ENCODE data around the gene GPR75. TPM values are rescaled to one million over a fixed set of nuclear protein-coding genes. Genes with fewer than 3 reads are reported as not detected.
"Not testable (repeated sequence)": the region's sequence is repeated elsewhere in the genome, so short reads cannot be mapped to it uniquely, and the experiment has no call there.

GPR75 gene
- total RNA-seq, 3 donors from 2014 or later (not counting 1 experiment from before 2014, with no cell fraction given): 3.8 to 4.9 (median 4.1) TPM

- H3K36me3 Mint-ChIP-seq: no peaks in the 10 kb centered on the region
- no peaks in the 10 kb centered on the region for H3K27me3 ChIP-seq (ENCODE audit: control insufficient read depth, insufficient read depth, low read length)
- no peak overlapping the region for H3K4me3 Mint-ChIP-seq
- H3K27ac Mint-ChIP-seq: no peak overlapping the region
- no peaks in the 10 kb centered on the region for H3K9me3 ChIP-seq (ENCODE audit: control insufficient read depth, insufficient read depth, low read length)
- H3K27me3 Mint-ChIP-seq (ENCODE audit: low read depth in 2 of 2): no peaks in the 10 kb centered on the region
- WGBS (ENCODE audit: insufficient coverage): 100% methylated on average over 3 of the region's 3 CpGs
- no peak overlapping the region for H3K4me3 ChIP-seq (ENCODE audit: low read length)
- ATAC-seq (no peak), DNase-seq (no peak)
- intact Hi-C loops (cut with micrococcal nuclease): no loop called here
- H3K36me3 ChIP-seq (ENCODE audit: control insufficient read depth, insufficient read depth, low read length): peaks cover 4% of the 10 kb centered on the region
- H3K27ac ChIP-seq (ENCODE audit: low read length): no peak overlapping the region
- peaks cover 0 to 3% of the 10 kb centered on the region in 2 donors for H3K9me3 Mint-ChIP-seq
- TF ChIP-seq, protein P1, sequence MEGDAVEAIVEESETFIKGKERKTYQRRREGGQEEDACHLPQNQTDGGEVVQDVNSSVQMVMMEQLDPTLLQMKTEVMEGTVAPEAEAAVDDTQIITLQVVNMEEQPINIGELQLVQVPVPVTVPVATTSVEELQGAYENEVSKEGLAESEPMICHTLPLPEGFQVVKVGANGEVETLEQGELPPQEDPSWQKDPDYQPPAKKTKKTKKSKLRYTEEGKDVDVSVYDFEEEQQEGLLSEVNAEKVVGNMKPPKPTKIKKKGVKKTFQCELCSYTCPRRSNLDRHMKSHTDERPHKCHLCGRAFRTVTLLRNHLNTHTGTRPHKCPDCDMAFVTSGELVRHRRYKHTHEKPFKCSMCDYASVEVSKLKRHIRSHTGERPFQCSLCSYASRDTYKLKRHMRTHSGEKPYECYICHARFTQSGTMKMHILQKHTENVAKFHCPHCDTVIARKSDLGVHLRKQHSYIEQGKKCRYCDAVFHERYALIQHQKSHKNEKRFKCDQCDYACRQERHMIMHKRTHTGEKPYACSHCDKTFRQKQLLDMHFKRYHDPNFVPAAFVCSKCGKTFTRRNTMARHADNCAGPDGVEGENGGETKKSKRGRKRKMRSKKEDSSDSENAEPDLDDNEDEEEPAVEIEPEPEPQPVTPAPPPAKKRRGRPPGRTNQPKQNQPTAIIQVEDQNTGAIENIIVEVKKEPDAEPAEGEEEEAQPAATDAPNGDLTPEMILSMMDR (IDR thresholded peaks at IDR 0.05): no peak
- no peaks in the 10 kb centered on the region for H3K4me1 ChIP-seq (ENCODE audit: control insufficient read depth, insufficient read depth, low read length)
- H3K4me1 Mint-ChIP-seq: no peaks in the 10 kb centered on the region
Measured at GRCh38 chr2:53826587-53827397, 33.0 kb downstream of the GPR75 start.

DNA sequence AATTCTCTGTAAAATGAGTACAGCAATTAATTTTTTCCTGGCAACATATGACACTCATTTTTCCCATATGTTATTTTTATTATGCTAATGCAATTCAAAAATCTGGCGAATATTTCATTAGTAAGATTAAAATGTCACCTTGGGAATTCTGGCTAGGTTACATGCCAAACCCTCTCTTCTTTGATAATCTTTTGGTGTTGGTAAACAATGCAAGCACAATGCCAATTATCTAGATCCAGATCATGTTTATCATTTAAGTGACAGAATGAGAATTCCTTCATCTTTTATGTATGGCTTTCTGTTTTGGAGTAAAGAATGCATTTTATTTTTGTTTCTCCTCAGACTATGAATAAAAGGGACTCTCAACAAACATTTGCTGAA lies 33.7 kb downstream of the GPR75 start:
- Mint-ChIP-seq H3K4me3 (no peak overlapping the region), H3K9me3 (peaks cover 0 to 3% of the 10 kb centered on the region in 2 donors), H3K4me1 (no peaks in the 10 kb centered on the region), H3K27ac (no peak overlapping the region), H3K27me3 (ENCODE audit: low read depth in 2 of 2) (no peaks in the 10 kb centered on the region), H3K36me3 (no peaks in the 10 kb centered on the region)
- WGBS (ENCODE audit: insufficient coverage): 100% methylated on average over 1 of the region's 1 CpG
- ATAC-seq: no peak
- intact Hi-C loops (cut with micrococcal nuclease): no loop called here
- H3K27ac ChIP-seq (ENCODE audit: low read length): no peak overlapping the region
- H3K4me3 ChIP-seq (ENCODE audit: low read length): no peak overlapping the region
- DNase-seq: no peak
- no peaks in the 10 kb centered on the region for H3K9me3 ChIP-seq (ENCODE audit: control insufficient read depth, insufficient read depth, low read length)
- H3K36me3 ChIP-seq (ENCODE audit: control insufficient read depth, insufficient read depth, low read length): peaks cover 2% of the 10 kb centered on the region
- no peaks in the 10 kb centered on the region for H3K27me3 ChIP-seq (ENCODE audit: control insufficient read depth, insufficient read depth, low read length)
- TF ChIP-seq, protein P1 (IDR thresholded peaks at IDR 0.05): no peak
- H3K4me1 ChIP-seq (ENCODE audit: control insufficient read depth, insufficient read depth, low read length): no peaks in the 10 kb centered on the region

DNA sequence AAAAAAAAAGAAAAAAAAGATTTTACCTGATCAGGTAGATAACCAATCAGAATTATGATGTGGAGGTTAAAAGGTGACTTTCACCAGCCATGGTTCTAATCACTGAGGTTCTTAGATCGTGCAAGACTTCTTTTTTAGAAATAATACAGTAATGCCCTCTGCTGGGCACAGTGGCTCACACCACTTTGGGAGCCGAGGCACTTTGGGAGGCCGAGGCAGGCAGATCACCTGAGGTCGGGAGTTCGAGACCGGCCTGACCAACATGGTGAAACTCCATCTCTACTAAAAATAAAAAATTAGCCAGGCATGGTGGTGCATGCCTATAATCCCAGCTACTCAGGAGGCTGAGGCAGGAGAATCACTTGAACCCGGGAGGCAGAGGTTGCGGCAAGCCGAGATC lies 36.1 kb downstream of the GPR75 start:
- H3K4me3 Mint-ChIP-seq; H3K4me1 Mint-ChIP-seq; H3K27me3 ChIP-seq (ENCODE audit: control insufficient read depth, insufficient read depth, low read length); H3K27me3 Mint-ChIP-seq (ENCODE audit: low read depth in 2 of 2); H3K9me3 ChIP-seq (ENCODE audit: control insufficient read depth, insufficient read depth, low read length); intact Hi-C loops (cut with micrococcal nuclease); ATAC-seq; H3K27ac Mint-ChIP-seq; H3K36me3 Mint-ChIP-seq; H3K9me3 Mint-ChIP-seq; H3K4me1 ChIP-seq (ENCODE audit: control insufficient read depth, insufficient read depth, low read length); H3K4me3 ChIP-seq (ENCODE audit: low read length); H3K27ac ChIP-seq (ENCODE audit: low read length): not testable (repeated sequence)
- 96% methylated on average over 7 of the region's 9 CpGs for WGBS (ENCODE audit: insufficient coverage)
- peaks cover 13% of the 10 kb centered on the region for H3K36me3 ChIP-seq (ENCODE audit: control insufficient read depth, insufficient read depth, low read length)
- DNase-seq: peak in 1 of 2 donors; percentile 15

DNA sequence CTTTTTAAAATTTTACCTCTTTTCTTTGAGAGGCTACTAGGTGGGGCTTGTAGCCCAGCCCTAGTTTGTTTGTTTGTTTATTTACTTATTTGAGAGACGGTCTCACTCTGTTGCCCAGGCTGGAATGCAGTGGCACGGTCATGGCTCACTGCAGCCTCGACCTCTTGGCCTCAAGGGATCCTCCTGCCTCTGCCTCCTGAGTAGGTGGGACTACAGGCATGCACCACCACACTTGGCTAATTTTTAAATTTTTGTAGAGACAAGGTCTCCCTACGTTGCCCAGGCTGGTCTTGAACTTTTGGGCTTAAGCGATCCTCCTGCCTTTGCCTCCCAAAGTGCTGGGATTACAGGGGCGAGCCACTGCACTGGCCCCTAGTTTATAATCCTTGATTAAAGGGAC lies 38.0 kb downstream of the GPR75 start:
- no peaks in the 10 kb centered on the region for H3K9me3 Mint-ChIP-seq
- H3K27ac Mint-ChIP-seq: no peak overlapping the region
- intact Hi-C loops (cut with micrococcal nuclease): no loop called here

More for the DNA sequence above, 38.0 kb downstream of the GPR75 start:
- H3K4me3 Mint-ChIP-seq: no peak overlapping the region
- TF ChIP-seq, protein P1 (IDR thresholded peaks at IDR 0.05): no peak
- no peaks in the 10 kb centered on the region for H3K27me3 ChIP-seq (ENCODE audit: control insufficient read depth, insufficient read depth, low read length)
- no peak overlapping the region for H3K27ac ChIP-seq (ENCODE audit: low read length)
- no peak overlapping the region for H3K4me3 ChIP-seq (ENCODE audit: low read length)
- DNase-seq: no peak
- peaks cover 8% of the 10 kb centered on the region for H3K36me3 Mint-ChIP-seq
- no peaks in the 10 kb centered on the region for H3K27me3 Mint-ChIP-seq (ENCODE audit: low read depth in 2 of 2)
- WGBS (ENCODE audit: insufficient coverage): 94% methylated on average over 6 of the region's 6 CpGs
- ATAC-seq: no peak
- H3K4me1 Mint-ChIP-seq: no peaks in the 10 kb centered on the region
- H3K4me1 ChIP-seq (ENCODE audit: control insufficient read depth, insufficient read depth, low read length): no peaks in the 10 kb centered on the region
- H3K9me3 ChIP-seq (ENCODE audit: control insufficient read depth, insufficient read depth, low read length): no peaks in the 10 kb centered on the region
- peaks cover 29% of the 10 kb centered on the region for H3K36me3 ChIP-seq (ENCODE audit: control insufficient read depth, insufficient read depth, low read length)

Data from natural killer cell (primary cell).